Measurements from ENCODE around the gene UQCC3. TPM values are rescaled to one million over a fixed set of nuclear protein-coding genes. Genes with fewer than 3 reads are reported as not detected.
A peak's percentile ranks its signal among the peaks of the same experiment; 100 is the strongest.
"Not testable (repeated sequence)": the region's sequence is repeated elsewhere in the genome, so short reads cannot be mapped to it uniquely, and the experiment has no call there.

Gene UQCC3
- total RNA-seq, 1 donor from 2014 or later, result 11.1 TPM

GRCh38 chr11:62665599-62666258, 5.7 kb upstream of the UQCC3 start:
- DNase-seq (ENCODE audit: low spot score), result peak; percentile 41

GRCh38 chr11:62666259-62666926, 5.1 kb upstream of the UQCC3 start:
- DNase-seq (ENCODE audit: low spot score), result no peak

- no peak for DNase-seq (ENCODE audit: low spot score)
Measured at GRCh38 chr11:62667460-62667859, 4.0 kb upstream of the UQCC3 start.

GRCh38 chr11:62669420-62670161, 1.9 kb upstream of the UQCC3 start:
- no peak for DNase-seq (ENCODE audit: low spot score)

GRCh38 chr11:62671236-62671607, 251 bp upstream of the UQCC3 start:
- DNase-seq (ENCODE audit: low spot score), result no peak

- no peak for DNase-seq (ENCODE audit: low spot score)
Measured at GRCh38 chr11:62673196-62673525, 1.7 kb downstream of the UQCC3 start.

GRCh38 chr11:62675415-62675814, 3.9 kb downstream of the UQCC3 start:
- not testable (repeated sequence) for DNase-seq (ENCODE audit: low spot score)

- DNase-seq (ENCODE audit: low spot score), result no peak
Measured at GRCh38 chr11:62676698-62677097, 5.2 kb downstream of the UQCC3 start.

- DNase-seq (ENCODE audit: low spot score), result no peak
Measured at GRCh38 chr11:62677156-62677555, 5.7 kb downstream of the UQCC3 start.

- DNase-seq (ENCODE audit: low spot score), result no peak
Measured at GRCh38 chr11:62677714-62678113, 6.2 kb downstream of the UQCC3 start.

GRCh38 chr11:62678433-62678769, 6.9 kb downstream of the UQCC3 start:
- no peak for DNase-seq (ENCODE audit: low spot score)

GRCh38 chr11:62678770-62679696, 7.6 kb downstream of the UQCC3 start, which contains the start of gene UBXN1:
Gene UBXN1, minus strand, starts transcription at chr11:62679073. Its CDS starts 150 bp downstream, at chr11:62678923.
- peak; percentile 92 for DNase-seq (ENCODE audit: low spot score)

- DNase-seq (ENCODE audit: low spot score), result peak; percentile 62
Measured at GRCh38 chr11:62680825-62681240, 9.4 kb downstream of the UQCC3 start.

- DNase-seq (ENCODE audit: low spot score), result no peak
Measured at GRCh38 chr11:62682518-62682917, 11.0 kb downstream of the UQCC3 start.

- no peak for DNase-seq (ENCODE audit: low spot score)
Measured at GRCh38 chr11:62687508-62688396, 16.3 kb downstream of the UQCC3 start.

- DNase-seq (ENCODE audit: low spot score), result no peak
Measured at GRCh38 chr11:62688491-62688890, 17.0 kb downstream of the UQCC3 start.

GRCh38 chr11:62689421-62690183, 18.1 kb downstream of the UQCC3 start, which contains the start of gene LRRN4CL:
Gene LRRN4CL, minus strand, starts transcription at chr11:62689530. Its CDS starts 1,022 bp downstream, at chr11:62688508.
- DNase-seq (ENCODE audit: low spot score), result peak; percentile 65

GRCh38 chr11:62693624-62694023, 22.2 kb downstream of the UQCC3 start:
- not testable (repeated sequence) for DNase-seq (ENCODE audit: low spot score)

- DNase-seq (ENCODE audit: low spot score), result peak; percentile 77
Measured at GRCh38 chr11:62694455-62695167, 23.1 kb downstream of the UQCC3 start.

Data from mucosa of gallbladder (tissue), 1 donor.